Coronary artery (tissue), 2 donors: Measurements from ENCODE around the gene UBE2Q1.

Source experiments
- DNase-seq: peaks from one replicate; pipeline ENCODE4 v3.0.0-alpha.2; 2017; ENCODE audit warnings: low spot score
- H3K27ac ChIP-seq, 2 donors: fragments of 200-600 bp; sonication (generic); one replicate each; pipeline ENCODE4 v1.5.1; 2016 to 2019
- H3K4me3 ChIP-seq: fragments of 200-600 bp; sonication (generic); 2 replicates; pipeline ENCODE4 v1.5.1; 2016; ENCODE audit warnings: mild to moderate bottlenecking, moderate library complexity
- TF ChIP-seq, protein P1 (sequence below): fragments of 200-600 bp; sonication (generic); IDR thresholded peaks from one replicate; pipeline ENCODE4 v1.5.1; 2019; ENCODE audit warnings: antibody characterized with exemption

Gene UBE2Q1

DNA sequence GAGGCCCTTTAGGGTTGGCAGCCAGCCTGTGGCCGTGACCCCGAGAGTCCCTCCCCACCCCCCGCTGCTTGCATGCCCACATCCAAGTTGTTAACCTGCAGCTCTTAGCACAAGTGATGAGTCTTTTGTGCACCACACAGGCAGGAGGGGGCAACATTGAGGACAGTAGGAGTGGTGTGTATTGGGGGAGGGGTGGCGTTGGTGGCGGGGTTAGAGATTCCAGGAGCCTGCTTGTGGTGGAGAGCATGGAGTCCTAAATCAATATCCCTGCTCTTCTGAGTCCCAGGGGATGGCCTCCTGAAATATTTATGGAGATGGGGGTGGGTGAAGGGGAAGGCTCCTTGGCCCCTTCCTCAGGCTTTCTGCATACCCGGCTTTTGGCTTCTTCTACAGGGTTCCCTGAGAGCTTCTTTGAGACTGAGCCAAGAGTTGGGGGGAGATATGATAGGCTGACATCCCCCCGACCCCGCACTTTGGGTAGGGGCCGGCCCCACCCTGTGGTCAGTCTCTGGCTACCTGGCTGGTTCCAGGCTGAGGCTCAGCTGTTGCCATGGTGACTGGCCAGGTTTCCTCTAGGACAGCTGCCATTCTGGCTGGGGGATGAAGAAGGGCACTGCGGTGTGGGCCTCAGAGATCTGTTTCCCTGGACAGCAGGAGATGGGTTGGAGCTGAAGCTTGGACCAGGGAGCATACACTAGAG lies 14.2 kb upstream of the UBE2Q1 start:
- DNase-seq, result no peak
- Histone ChIP-seq H3K27ac (no peak overlapping the region), H3K4me3 (no peak overlapping the region)
- TF ChIP-seq, protein P1, sequence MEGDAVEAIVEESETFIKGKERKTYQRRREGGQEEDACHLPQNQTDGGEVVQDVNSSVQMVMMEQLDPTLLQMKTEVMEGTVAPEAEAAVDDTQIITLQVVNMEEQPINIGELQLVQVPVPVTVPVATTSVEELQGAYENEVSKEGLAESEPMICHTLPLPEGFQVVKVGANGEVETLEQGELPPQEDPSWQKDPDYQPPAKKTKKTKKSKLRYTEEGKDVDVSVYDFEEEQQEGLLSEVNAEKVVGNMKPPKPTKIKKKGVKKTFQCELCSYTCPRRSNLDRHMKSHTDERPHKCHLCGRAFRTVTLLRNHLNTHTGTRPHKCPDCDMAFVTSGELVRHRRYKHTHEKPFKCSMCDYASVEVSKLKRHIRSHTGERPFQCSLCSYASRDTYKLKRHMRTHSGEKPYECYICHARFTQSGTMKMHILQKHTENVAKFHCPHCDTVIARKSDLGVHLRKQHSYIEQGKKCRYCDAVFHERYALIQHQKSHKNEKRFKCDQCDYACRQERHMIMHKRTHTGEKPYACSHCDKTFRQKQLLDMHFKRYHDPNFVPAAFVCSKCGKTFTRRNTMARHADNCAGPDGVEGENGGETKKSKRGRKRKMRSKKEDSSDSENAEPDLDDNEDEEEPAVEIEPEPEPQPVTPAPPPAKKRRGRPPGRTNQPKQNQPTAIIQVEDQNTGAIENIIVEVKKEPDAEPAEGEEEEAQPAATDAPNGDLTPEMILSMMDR, result no peak

DNA sequence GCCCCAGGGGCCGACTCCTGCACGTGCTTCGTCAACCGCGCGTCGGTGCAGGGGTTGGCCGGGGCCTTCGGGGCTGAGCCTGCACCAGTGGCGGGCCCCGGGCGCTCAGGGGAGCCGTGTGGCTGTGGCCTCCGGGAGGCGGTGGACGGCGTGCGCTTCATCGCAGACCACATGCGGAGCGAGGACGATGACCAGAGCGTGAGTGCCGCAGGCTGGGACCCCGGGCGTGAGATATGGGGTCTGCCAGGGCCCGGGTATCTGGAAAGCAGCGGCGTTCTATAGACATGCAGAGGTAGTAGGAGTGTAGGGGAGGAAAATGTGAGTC lies 13.5 kb upstream of the UBE2Q1 start:
- H3K27ac ChIP-seq, result no peak overlapping the region
- DNase-seq, result no peak
- H3K4me3 ChIP-seq, result no peak overlapping the region
- TF ChIP-seq, protein P1, result no peak

DNA sequence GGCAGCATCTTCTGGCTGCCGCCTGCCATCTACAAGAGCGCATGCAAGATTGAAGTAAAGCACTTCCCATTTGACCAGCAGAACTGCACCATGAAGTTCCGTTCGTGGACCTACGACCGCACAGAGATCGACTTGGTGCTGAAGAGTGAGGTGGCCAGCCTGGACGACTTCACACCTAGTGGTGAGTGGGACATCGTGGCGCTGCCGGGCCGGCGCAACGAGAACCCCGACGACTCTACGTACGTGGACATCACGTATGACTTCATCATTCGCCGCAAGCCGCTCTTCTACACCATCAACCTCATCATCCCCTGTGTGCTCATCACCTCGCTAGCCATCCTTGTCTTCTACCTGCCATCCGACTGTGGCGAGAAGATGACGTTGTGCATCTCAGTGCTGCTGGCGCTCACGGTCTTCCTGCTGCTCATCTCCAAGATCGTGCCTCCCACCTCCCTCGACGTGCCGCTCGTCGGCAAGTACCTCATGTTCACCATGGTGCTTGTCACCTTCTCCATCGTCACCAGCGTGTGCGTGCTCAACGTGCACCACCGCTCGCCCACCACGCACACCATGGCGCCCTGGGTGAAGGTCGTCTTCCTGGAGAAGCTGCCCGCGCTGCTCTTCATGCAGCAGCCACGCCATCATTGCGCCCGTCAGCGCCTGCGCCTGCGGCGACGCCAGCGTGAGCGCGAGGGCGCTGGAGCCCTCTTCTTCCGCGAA lies 12.9 kb upstream of the UBE2Q1 start:
- Histone ChIP-seq H3K4me3 (no peak overlapping the region), H3K27ac (no peak overlapping the region)
- TF ChIP-seq, protein P1, result no peak
- DNase-seq, result no peak

DNA sequence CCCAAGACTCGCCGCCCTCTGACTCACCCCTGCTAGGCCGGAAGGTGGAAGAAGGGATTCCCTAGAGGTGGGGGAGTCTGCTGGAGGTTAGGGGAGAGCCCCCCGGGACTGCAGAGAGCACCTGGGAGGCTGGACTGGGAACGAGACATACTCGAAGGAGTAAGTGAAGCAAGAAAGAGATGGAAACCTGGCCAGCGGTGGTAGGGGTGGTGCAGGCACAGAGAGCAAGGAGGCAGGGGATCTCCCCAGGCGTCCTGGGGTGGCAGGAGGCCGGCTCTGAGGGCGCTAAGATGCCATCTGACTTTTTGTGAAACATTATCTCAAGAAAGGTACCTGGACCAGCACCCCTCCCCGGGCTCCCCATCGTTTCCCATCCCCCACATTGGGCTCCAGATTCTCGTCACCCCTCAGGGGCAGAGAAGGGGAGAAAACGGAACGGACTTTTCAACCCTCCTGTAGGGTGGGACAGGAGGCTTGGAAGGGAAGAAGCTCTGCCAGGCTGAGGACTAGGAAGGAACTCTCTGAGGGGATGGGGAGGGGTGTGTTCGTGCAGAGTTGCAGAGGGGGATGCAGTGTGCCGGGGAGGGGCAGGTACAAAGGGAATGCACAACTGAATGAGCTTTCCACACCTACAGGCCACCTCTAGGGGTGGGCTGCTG lies 9.8 kb upstream of the UBE2Q1 start:
- Histone ChIP-seq H3K27ac (no peak overlapping the region), H3K4me3 (peak overlapping the region; percentile 58)
- no peak for DNase-seq
- TF ChIP-seq, protein P1, result no peak

DNA sequence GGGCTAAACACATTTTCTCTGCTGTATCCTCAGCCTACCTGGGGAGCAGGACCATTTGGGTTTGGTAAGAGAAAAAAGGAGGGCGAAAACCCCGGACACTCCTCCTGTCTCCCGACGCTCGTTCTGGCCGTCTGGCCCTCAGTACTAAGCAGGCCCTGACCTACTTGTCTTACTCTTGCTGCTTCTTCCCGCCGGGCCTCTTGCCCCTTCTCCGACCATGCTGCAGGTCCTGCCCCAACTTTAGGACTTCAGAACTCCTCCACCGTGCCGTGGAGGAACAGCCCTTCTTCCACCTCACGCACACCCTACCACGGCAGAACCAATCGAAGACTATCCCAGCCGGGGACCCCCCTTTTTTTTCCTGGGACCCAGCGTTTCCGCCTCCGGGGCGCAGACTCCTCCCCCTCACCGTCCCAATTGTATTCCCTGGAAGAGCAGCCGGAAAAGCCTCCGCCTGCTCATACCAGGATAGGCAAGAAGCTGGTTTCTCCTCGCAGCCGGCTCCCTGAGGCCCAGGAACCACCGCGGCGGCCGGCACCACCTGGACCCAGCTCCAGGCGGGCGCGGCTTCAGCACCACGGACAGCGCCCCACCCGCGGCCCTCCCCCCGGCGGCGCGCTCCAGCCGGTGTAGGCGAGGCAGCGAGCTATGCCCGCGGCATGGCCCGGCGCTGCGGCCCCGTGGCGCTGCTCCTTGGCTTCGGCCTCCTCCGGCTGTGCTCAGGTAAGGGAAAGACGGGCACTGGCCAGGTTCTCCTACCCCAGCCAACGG lies 9.1 kb upstream of the UBE2Q1 start, which contains the start of gene CHRNB2:
Gene CHRNB2 (plus strand): TSS at position 393 of the 771 bp plus-strand sequence. CDS start 267 bp downstream, at position 660.
- Histone ChIP-seq H3K4me3 (peak within 1 kb of the TSS; percentile 58), H3K27ac (no peak within 1 kb of the TSS)
- TF ChIP-seq, protein P1, result no peak
- DNase-seq, result peak; percentile 82

- TF ChIP-seq, protein P1, result no peak
- DNase-seq, result no peak
- H3K4me3 ChIP-seq, result no peak overlapping the region
These were observed 7.4 kb upstream of the UBE2Q1 start for GRCh38 chr1:154565876-154566275.

More at GRCh38 chr1:154565876-154566275, 7.4 kb upstream of the UBE2Q1 start:
- H3K27ac ChIP-seq, result no peak overlapping the region
